Astrocyte (in vitro differentiated cells and primary cell): ENCODE data around the gene FBXO4. TPM values are rescaled to one million over a fixed set of nuclear protein-coding genes. Genes with fewer than 3 reads are reported as not detected.

ENCODE experiments used
- DNase-seq: peaks from one replicate; pipeline ENCODE4 v3.0.0-alpha.2; 2010; ENCODE audit warnings: low read depth
- FAIRE-seq: peaks from 2 replicates; lab custom pipeline; 2011; peaks lifted over from hg19 to GRCh38; lab: Jason Lieb, UNC
- H2AFZ ChIP-seq: 2 replicates; pipeline ENCODE4 v1.6.0; 2012; ENCODE audit warnings: low read depth, low read length, inconsistent platforms
- H3K27ac ChIP-seq: 2 replicates; pipeline ENCODE4 v1.5.1; 2011; ENCODE audit warnings: low read depth, low read length, inconsistent platforms
- H3K27me3 ChIP-seq: 2 replicates; pipeline ENCODE4 v1.6.0; 2011; ENCODE audit warnings: low read length, inconsistent platforms; ENCODE audit not compliant: insufficient read depth
- H3K36me3 ChIP-seq: 2 replicates; pipeline ENCODE4 v1.5.1; 2011; ENCODE audit warnings: low read length, inconsistent platforms; ENCODE audit not compliant: insufficient read depth
- H3K4me1 ChIP-seq: 2 replicates; pipeline ENCODE4 v1.5.1; 2011; ENCODE audit warnings: low read length, inconsistent platforms; ENCODE audit not compliant: insufficient read depth
- H3K4me2 ChIP-seq: 2 replicates; pipeline ENCODE4 v1.6.0; 2012; ENCODE audit warnings: low read length, inconsistent platforms
- H3K4me3 ChIP-seq: 2 replicates; pipeline ENCODE4 v1.5.1; 2011; ENCODE audit warnings: low read depth, mild to moderate bottlenecking, low read length, inconsistent platforms; ENCODE audit not compliant: insufficient read depth
- H3K79me2 ChIP-seq: 2 replicates; pipeline ENCODE4 v1.6.0; 2012; ENCODE audit warnings: mild to moderate bottlenecking, low read length, inconsistent platforms; ENCODE audit not compliant: insufficient read depth
- H3K9ac ChIP-seq: 2 replicates; pipeline ENCODE4 v1.6.0; 2012; ENCODE audit warnings: mild to moderate bottlenecking, low read length, inconsistent platforms
- H3K9me3 ChIP-seq: 2 replicates; pipeline ENCODE4 v1.5.1; 2012; ENCODE audit warnings: low read depth, mild to moderate bottlenecking, low read length, inconsistent platforms; ENCODE audit not compliant: insufficient read depth
- H4K20me1 ChIP-seq: 2 replicates; pipeline ENCODE4 v1.6.0; 2012; ENCODE audit warnings: low read length, inconsistent platforms; ENCODE audit not compliant: insufficient read depth
- H3K27ac Mint-ChIP-seq: one replicate; pipeline ENCODE4 v1.8.0; 2021; ENCODE audit warnings: mild to moderate bottlenecking, mixed read lengths; ENCODE audit not compliant: unreplicated experiment
- H3K27me3 Mint-ChIP-seq: one replicate; pipeline ENCODE4 v1.8.0; 2021; ENCODE audit warnings: low read depth, mixed read lengths; ENCODE audit not compliant: unreplicated experiment
- H3K36me3 Mint-ChIP-seq: one replicate; pipeline ENCODE4 v1.8.0; 2021; ENCODE audit warnings: low read depth, mixed read lengths; ENCODE audit not compliant: unreplicated experiment
- H3K4me1 Mint-ChIP-seq: one replicate; pipeline ENCODE4 v1.8.0; 2021; ENCODE audit warnings: low read depth, mixed read lengths; ENCODE audit not compliant: unreplicated experiment
- H3K4me3 Mint-ChIP-seq: one replicate; pipeline ENCODE4 v1.8.0; 2021; ENCODE audit warnings: mild to moderate bottlenecking, moderate library complexity, mixed read lengths; ENCODE audit not compliant: unreplicated experiment
- H3K9me3 Mint-ChIP-seq: one replicate; pipeline ENCODE4 v1.8.0; 2021; ENCODE audit warnings: mild to moderate bottlenecking, mixed read lengths; ENCODE audit not compliant: unreplicated experiment
- CTCF ChIP-seq: IDR thresholded peaks from 2 replicates; pipeline ENCODE4 v1.5.1; 2011; ENCODE audit warnings: low read depth, mild to moderate bottlenecking, inconsistent platforms, low read length, moderate library complexity; ENCODE audit not compliant: insufficient read depth
- EZH2 ChIP-seq: IDR thresholded peaks from 2 replicates; pipeline ENCODE4 v1.6.1; 2012; ENCODE audit warnings: mild to moderate bottlenecking, low read length, inconsistent platforms; ENCODE audit not compliant: insufficient read depth
- total RNA-seq: library from RNA; stranded (reverse); gene quantifications from 2 replicates; pipeline ENCODE4 v1.2.1, GENCODE V29; 2021

The FBXO4 gene
- total RNA-seq, 1 donor from 2014 or later = 2.0 TPM

- Histone ChIP-seq H3K4me2 (no peak overlapping the region), H3K27ac (no peak overlapping the region), H3K4me3 (no peak overlapping the region), H4K20me1 (no peaks in the 10 kb centered on the region), H3K79me2 (no peaks in the 10 kb centered on the region), H3K27me3 (no peaks in the 10 kb centered on the region), H3K9me3 (peaks cover 4% of the 10 kb centered on the region), H3K36me3 (no peaks in the 10 kb centered on the region), H2AFZ (no peak overlapping the region), H3K4me1 (no peaks in the 10 kb centered on the region), H3K9ac (no peak overlapping the region)
- no peak for FAIRE-seq
- no peak overlapping the region for H3K27ac Mint-ChIP-seq
- no peak overlapping the region for H3K4me3 Mint-ChIP-seq
- H3K9me3 Mint-ChIP-seq = peaks cover 10% of the 10 kb centered on the region
- H3K4me1 Mint-ChIP-seq = no peaks in the 10 kb centered on the region
- TF ChIP-seq EZH2 = no peak
- no peak for TF ChIP-seq CTCF
- no peak for DNase-seq
- H3K27me3 Mint-ChIP-seq = no peaks in the 10 kb centered on the region
- H3K36me3 Mint-ChIP-seq = no peaks in the 10 kb centered on the region
Measured at GRCh38 chr5:41962491-41962890, 37.4 kb downstream of the FBXO4 start.

GRCh38 chr5:41966401-41967105, 41.5 kb downstream of the FBXO4 start:
- no peaks in the 10 kb centered on the region for H3K4me1 Mint-ChIP-seq
- Histone ChIP-seq H3K4me1 (no peaks in the 10 kb centered on the region), H3K9ac (no peak overlapping the region), H3K36me3 (no peaks in the 10 kb centered on the region), H3K79me2 (no peaks in the 10 kb centered on the region), H3K9me3 (no peaks in the 10 kb centered on the region), H3K4me2 (no peak overlapping the region), H2AFZ (no peak overlapping the region), H3K27ac (no peak overlapping the region), H3K27me3 (no peaks in the 10 kb centered on the region), H3K4me3 (no peak overlapping the region), H4K20me1 (no peaks in the 10 kb centered on the region)
- no peak overlapping the region for H3K4me3 Mint-ChIP-seq
- DNase-seq (no peak), FAIRE-seq (no peak)
- H3K9me3 Mint-ChIP-seq = peaks cover 2% of the 10 kb centered on the region
- TF ChIP-seq EZH2 (no peak), CTCF (no peak)
- H3K27ac Mint-ChIP-seq = no peak overlapping the region
- no peaks in the 10 kb centered on the region for H3K36me3 Mint-ChIP-seq
- H3K27me3 Mint-ChIP-seq = no peaks in the 10 kb centered on the region

DNA sequence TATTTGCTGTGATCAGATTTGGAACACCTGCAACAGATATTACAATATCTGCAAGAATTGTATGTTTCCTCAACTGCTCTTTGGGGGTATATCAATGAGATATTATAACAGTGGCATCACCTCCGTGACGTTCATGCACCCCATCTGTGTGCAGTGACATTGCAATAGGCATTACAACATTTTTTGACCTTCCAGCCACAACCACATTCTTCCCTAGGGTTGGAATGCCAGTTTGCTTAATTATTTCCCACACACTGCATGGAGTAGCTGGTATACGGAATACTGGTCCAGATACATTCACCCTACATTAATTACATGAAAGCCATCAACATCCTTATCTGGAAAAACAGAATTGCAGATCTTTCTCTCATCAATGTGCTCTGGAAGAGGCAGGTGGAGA, 42.3 kb downstream of the FBXO4 start:
- Histone ChIP-seq H3K4me1 (no peaks in the 10 kb centered on the region), H3K36me3 (no peaks in the 10 kb centered on the region), H3K9me3 (no peaks in the 10 kb centered on the region), H3K4me2 (no peak overlapping the region), H3K79me2 (no peaks in the 10 kb centered on the region), H3K27ac (no peak overlapping the region), H3K4me3 (no peak overlapping the region), H4K20me1 (no peaks in the 10 kb centered on the region), H2AFZ (no peak overlapping the region), H3K9ac (no peak overlapping the region), H3K27me3 (no peaks in the 10 kb centered on the region)
- Mint-ChIP-seq H3K27me3 (no peaks in the 10 kb centered on the region), H3K36me3 (no peaks in the 10 kb centered on the region), H3K27ac (no peak overlapping the region), H3K4me3 (no peak overlapping the region), H3K4me1 (no peaks in the 10 kb centered on the region), H3K9me3 (peaks cover 3% of the 10 kb centered on the region)
- no peak for TF ChIP-seq EZH2
- TF ChIP-seq CTCF = no peak
- DNase-seq (no peak), FAIRE-seq (no peak)
